ENCODE results near the gene KRTAP10-12. TPM values are rescaled to one million over a fixed set of nuclear protein-coding genes. Genes with fewer than 3 reads are reported as not detected.
A peak's percentile ranks its signal among the peaks of the same experiment; 100 is the strongest.

KRTAP10-12 gene
- total and polyA plus RNA-seq, 2 of the 13 experiments (the other 11 are each of a cell fraction or from before 2014, with no cell fraction given), result not detected

GRCh38 chr21:44702973-44703730, 6.2 kb downstream of the KRTAP10-12 start (continued):
- TF ChIP-seq HBP1 (CRISPR knock-in tag; IDR thresholded peaks at IDR 0.05; ENCODE audit: low read depth), result no peak
- no peak for TF ChIP-seq DMAP1 (CRISPR knock-in tag; IDR thresholded peaks at IDR 0.05)
- TF ChIP-seq ZBTB42 (CRISPR knock-in tag; IDR thresholded peaks at IDR 0.05), result no peak
- TF ChIP-seq ZNF501 (CRISPR knock-in tag; IDR thresholded peaks at IDR 0.05), result peak; percentile 29; the same call in 1 of the 2 replicates
- TF ChIP-seq ETS1 (CRISPR knock-in tag; IDR thresholded peaks at IDR 0.05), result no peak
- TF ChIP-seq USF2 (IDR thresholded peaks at IDR 0.05; ENCODE audit: low read depth, low read length), result no peak
- peak; percentile 63; the same call in 1 of the 2 replicates for TF ChIP-seq USF2 (CRISPR knock-in tag; IDR thresholded peaks at IDR 0.05; ENCODE audit: borderline replicate concordance)
- TF ChIP-seq ZZZ3 (CRISPR knock-in tag; IDR thresholded peaks at IDR 0.05; ENCODE audit: borderline replicate concordance), result 0 out of 2 replicates have a peak, but pooled peaks have one; percentile 62
- TF ChIP-seq HMG20A (CRISPR knock-in tag; IDR thresholded peaks at IDR 0.05; ENCODE audit: borderline replicate concordance), result no peak
- TF ChIP-seq MED1 (CRISPR knock-in tag; IDR thresholded peaks at IDR 0.05), result peak; percentile 61; the same call in 1 of the 2 replicates
- TF ChIP-seq FOXC1 (CRISPR knock-in tag; IDR thresholded peaks at IDR 0.05; ENCODE audit: borderline replicate concordance), result peak; percentile 88; the same call in 1 of the 2 replicates
- no peak for TF ChIP-seq STAT5B (CRISPR knock-in tag; IDR thresholded peaks at IDR 0.05)
- 0 out of 2 replicates have a peak, but pooled peaks have one; percentile 30 for TF ChIP-seq ZNF574 (CRISPR knock-in tag; IDR thresholded peaks at IDR 0.05)
- TF ChIP-seq DNMT1 (CRISPR knock-in tag; IDR thresholded peaks at IDR 0.05), result no peak
- no peak for TF ChIP-seq NFIC (IDR thresholded peaks at IDR 0.05; ENCODE audit: low read length)
- TF ChIP-seq ZSCAN9 (CRISPR knock-in tag; IDR thresholded peaks at IDR 0.05; ENCODE audit: borderline replicate concordance), result 0 out of 2 replicates have a peak, but pooled peaks have one; percentile 36
- TF ChIP-seq MAZ (IDR thresholded peaks at IDR 0.05; ENCODE audit: borderline replicate concordance, low read depth, low read length), result no peak
- TF ChIP-seq MAZ (CRISPR knock-in tag; IDR thresholded peaks at IDR 0.05; ENCODE audit: low read depth), result no peak
- no peak for TF ChIP-seq TIGD3 (CRISPR knock-in tag; IDR thresholded peaks at IDR 0.05; ENCODE audit: borderline replicate concordance)
- peak; percentile 33; the same call in 1 of the 2 replicates for TF ChIP-seq ZNF580 (CRISPR knock-in tag; IDR thresholded peaks at IDR 0.05; ENCODE audit: borderline replicate concordance, low read depth)
